ENCODE results near the gene STARD13.
"Not testable (repeated sequence)": the region's sequence is repeated elsewhere in the genome, so short reads cannot be mapped to it uniquely, and the experiment has no call there.

STARD13 gene

DNA sequence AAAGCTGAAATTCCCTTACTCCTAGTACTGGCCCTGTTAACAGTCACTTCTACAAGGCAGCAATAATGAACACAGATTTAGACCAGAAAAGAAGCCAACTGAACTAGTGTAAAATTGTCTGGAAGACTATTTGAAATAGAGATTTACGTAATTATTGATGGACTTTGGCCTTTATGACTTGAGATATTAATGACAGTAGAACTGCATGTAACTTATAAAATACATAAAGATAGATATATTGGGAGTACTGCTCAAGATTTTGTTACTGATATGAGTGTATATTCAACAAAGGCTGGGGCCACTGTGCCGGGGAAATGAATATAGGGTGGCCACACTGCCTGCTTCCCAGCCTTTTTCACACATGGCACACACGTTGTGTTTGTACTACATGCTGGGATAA lies 88.8 kb downstream of the STARD13 start:
- no peak for DNase-seq (ENCODE audit: low spot score)

DNA sequence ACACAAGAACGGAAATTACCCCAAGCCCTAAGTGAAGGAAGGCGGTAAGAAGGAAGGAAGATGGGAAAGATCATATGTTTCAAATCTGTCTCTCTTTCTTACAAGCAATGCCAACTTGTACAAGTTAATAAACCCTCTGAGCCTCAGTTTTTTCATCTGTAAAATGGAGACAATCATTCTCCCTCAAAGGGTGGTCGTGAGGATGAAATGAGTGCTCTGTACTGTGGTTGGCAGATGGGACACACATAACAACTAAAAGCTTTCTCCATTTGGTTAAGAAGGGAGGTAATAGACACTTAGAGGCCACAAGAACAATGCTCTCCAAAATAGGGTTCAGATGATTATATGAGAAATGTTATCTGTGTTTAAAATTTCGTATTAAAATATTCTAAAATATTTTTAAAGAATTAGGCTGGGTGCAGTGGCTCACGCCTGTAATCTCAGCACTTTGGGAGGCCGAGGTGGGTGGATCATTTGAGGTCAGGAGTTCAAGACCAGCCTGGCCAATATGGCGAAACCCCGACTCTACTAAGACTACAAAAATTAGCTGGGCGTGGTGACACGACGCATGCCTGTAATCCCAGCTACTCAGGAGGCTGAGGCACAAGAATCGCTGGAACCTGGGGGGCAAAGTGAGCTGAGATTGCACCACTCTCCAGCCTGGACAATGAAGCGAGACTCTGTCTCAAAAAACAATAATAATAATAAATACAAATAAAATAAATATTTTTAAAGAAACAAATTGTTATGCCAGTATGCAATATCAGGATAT lies 89.7 kb downstream of the STARD13 start:
- no peak for DNase-seq (ENCODE audit: low spot score)

DNA sequence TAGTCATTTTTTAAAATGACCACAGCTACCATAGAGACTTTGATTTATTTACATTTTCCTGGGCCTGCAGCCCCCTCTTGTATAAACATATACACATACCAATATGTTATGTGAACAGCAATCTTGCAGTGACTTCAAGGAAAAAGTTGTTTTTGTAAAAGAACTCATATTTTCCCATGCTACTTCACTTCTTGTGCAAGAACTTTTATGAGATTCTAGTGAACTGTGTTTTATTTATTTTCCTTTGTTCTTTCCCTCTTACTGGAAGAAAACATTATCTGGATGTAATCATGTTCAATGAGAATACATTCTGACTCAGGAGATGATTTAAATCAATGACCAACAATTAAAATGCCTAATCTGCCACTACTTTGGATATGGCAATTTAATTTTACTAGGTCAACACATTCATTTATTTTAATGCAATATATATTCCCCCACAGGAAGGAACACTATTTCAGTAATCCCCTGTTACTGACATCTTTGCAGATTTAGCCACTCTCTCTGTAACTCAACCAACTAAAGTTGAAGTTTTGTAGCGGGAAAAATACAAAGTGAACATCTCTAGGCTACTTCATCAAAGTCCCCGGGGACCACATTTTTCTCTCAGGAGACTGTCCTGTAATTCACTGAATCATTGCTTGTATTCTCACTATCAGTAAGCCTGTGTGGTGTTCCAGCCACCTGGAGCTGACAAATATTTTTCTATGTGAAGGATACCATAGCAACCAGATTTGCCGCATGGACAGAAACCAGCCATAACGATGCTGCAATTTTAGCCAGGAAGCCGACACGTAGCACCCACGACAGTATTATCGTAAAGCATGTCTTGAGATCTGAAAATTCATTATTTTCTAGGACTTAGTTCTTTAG lies 90.5 kb downstream of the STARD13 start:
- peak; percentile 59 for DNase-seq (ENCODE audit: low spot score)

DNA sequence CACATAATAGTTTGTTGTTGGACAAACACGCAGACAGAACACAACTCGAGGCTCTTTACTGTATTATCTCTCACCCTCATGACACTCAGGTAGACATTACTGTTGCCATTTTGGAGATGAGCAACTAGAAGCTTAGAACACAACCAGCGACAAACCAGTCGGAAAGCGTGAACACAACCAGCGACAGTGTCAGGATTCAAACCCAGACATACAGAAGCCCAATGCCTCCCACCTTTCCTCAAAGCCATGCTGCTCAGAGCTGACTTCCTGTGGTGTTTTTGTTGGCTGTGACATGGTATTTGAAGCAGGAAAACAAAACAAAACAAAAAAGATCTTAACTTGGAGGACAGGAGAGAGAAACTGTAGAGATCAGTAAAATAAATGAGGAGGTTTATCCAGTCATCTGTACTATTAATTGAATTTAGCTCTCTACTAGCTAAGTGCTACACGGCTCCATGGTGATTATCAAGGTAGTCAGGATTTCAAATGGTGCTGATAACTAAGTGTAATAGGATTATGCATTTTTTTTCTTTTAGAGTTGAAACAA lies 92.1 kb downstream of the STARD13 start:
- DNase-seq (ENCODE audit: low spot score) = no peak

DNA sequence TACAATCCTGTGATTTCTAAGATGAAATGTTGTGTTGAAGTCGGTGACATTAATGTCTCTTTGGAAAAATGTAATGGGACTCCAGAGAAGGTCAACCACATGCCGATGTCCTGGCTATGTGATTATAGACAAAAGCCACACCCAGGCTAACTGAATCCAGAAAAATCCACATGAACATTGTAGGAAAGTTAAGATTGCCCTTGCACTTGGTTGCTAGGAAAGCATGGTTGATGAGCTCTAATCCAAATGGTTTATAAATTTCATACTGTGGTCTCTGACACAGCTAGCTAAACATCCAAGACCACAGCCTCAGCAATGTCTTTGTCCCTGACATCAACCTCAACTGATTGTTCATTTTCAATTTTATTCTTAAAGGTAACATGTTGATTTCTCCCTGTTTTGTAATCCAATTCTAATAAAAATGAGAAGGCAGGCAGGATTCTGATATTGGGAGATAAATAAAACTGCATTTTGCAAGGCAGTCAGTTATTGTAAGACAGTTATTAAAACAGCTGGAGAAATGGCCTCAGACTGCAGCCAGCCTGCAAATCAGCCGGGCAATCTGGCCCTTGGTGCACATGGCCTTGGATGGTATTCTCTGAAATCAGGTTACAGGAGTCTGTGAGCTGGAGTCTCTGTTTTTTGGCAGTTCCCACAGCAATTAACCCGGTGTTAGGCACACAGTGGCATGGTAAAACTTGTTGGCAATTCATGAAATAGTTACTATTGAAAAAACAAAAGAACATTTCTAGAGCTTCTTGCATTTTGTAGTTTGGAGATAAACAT lies 93.9 kb downstream of the STARD13 start:
- DNase-seq (ENCODE audit: low spot score) = peak; percentile 24

DNA sequence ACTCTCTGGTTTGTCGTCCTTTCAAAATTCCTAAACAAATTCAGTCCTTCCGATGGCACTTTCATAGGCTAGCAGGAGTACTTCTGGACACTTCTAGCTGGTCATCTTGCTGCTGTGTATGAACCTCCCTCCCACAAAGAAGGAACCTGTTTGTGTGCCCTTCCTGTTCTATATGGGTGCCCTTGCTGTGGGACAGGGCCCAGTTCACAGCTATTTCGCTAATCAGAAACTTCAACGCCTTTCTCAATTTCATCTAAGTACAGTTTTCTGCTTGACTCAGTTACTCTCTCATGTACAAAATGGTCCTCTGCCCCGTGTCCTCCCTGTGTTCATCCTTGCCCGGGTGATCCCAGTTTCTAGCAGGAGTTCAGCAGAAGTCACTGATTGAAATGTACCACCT lies 96.1 kb downstream of the STARD13 start:
- no peak for DNase-seq (ENCODE audit: low spot score)

DNA sequence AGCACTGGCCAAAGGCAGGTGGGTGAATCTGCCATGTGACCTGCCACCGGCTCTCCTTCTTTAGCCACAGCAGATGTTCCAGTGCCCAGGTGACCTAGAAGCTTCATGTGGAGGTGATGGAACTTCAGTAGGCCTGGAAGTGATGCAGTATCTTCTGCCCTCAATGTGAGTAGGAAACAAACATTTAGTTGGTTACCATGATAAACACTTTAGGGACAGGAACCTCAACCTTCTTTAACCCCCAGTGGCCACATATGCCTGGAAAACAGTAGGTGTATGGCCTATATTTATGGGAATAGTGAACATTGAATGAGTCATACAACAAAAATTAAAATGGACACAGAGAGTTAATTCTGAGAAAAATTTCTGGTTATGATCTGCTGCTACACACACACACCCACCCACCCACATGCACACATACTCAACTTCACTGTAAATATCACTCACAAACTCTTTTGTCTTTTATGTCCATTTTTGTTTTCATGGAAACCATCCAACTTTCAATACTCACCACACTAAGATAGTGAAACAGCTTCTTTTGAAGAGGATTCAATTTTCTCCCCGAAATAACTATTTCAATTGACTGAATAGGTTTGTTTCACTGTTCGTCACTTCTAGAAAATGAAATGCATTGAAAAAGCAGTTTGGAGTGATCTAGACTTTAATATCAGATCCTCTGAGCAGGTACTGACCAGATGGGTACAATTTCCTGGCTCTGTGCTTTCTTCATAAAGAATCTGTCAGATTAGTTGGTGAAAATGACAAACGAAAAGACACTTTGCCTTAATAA lies 97.3 kb downstream of the STARD13 start:
- DNase-seq (ENCODE audit: low spot score) = no peak

DNA sequence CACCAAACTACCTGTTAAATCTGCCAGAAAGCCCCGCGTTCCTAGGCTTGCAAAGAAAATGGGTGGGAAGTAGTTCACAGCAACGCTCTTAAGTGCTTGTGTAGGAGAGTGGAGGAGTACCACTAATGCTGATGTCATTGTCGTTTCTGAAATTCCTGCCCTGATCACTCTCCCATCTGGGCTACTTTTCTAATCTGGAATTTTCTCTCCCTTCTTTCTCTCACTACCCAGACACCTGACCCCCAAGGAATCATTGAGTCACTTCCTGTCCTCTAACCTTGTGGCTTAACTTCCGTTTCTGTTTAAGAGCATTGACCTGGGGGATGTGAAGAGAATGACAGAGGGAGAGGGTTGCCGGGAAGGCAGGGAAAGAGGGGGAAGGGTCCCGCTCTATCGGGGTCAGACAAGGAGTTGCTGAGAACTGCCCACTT lies 98.7 kb downstream of the STARD13 start:
- DNase-seq (ENCODE audit: low spot score) = no peak

DNA sequence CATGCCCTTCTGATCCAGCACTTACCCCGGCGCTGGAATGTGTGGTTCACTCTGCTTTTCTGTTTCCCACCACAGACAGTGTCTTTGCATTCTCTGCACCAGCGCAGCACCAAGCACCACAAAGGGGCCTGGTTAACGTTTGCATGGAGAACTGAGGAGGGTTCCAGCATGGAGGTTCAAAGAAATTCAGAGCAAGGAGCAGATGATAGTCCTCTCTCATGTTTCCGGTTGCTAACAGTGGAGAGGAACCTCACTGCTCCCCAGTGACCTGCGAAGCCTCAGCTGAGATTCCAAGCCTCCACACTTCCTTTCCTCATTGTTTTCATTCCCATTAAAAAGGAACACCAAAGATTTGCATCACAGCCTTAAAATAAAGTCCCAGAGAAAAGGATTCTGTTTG lies 99.7 kb downstream of the STARD13 start:
- no peak for DNase-seq (ENCODE audit: low spot score)

DNA sequence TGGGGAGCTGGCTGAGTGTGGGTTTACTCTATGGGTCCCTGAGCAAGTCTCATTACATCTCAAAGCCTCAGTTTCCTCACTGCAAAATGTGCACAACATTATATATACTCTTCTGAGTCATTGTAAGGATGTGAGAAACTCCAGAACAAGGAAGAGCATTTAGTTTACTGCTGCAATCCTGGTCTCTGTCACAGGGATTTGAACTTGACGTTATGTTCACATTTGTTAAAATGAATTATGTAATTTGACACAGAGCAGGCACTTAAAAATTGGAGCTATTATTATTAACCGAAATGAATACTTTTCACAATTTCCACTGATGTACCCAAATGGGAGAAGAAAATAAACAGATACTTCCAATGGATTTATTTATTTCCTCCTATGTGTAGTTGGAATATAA lies 101.0 kb downstream of the STARD13 start:
- no peak for DNase-seq (ENCODE audit: low spot score)

DNA sequence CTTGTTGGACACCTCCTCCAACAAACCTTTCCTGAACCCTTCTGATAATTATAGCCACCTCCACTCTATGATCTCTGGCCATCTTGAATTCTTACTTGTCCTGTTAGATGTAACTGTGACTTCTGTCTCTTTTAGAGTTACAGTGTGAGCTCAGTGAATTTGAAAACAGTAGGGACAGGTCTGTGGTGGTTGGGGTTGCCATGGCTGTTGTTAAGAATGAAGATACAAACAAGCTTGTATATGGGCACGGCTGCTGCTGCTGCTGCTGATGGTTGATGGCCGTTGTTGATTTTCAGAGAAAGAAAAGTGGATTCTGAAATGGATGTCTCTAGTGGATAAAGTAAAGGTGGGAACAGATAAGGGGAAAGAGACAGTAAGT lies 101.5 kb downstream of the STARD13 start:
- DNase-seq (ENCODE audit: low spot score) = no peak

DNA sequence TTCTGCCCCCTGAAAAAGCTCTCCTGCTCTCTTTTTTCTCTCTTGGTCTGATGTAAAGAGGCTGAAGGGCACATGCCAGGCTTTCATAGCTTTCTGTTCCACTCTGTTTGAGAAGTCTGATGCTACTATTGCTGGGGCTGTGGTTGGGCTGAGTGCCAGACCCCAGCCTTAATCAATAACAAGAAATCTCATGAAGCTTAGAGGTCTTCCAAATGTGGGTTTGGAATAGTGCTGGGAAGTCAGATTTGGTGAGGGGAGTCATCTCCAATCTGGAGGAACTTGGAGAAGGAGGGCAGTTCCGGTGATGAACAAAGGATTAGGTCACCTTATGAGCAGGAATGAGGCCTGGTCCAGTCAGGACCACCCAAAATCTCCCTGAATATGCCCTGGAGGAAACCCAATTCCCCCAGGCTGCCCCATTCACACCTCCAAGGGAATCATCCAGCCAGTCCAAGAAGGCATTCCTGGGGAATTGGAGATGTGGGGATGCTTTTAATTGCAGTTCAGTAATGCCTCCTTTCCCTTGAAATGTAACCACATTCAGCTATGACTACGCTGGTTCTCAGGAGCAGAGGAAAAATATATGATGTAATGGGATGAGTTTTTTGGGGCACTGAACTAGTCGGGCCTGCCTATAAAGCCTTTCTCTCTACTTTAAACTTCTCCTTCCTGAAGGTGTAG lies 102.0 kb downstream of the STARD13 start:
- peak; percentile 53 for DNase-seq (ENCODE audit: low spot score)

DNA sequence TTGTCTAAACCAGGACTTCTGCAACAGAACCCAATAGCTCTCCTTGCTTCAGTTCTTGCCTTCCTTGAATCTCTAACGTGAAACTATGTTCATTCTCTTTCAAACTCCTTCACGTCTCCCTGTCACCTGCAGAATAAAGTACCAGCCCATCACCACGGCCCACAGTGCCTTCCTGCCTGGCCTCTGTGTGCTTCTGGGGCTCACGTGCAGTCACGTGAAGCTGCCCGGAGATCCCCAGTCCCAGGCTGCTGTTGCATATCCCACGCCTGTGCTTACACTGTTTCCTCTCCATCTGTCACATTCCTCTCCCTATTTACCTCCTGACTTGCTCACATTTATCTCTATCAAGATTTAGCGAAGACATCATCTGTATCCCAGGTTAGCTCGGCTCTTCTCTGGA lies 102.8 kb downstream of the STARD13 start:
- no peak for DNase-seq (ENCODE audit: low spot score)

DNA sequence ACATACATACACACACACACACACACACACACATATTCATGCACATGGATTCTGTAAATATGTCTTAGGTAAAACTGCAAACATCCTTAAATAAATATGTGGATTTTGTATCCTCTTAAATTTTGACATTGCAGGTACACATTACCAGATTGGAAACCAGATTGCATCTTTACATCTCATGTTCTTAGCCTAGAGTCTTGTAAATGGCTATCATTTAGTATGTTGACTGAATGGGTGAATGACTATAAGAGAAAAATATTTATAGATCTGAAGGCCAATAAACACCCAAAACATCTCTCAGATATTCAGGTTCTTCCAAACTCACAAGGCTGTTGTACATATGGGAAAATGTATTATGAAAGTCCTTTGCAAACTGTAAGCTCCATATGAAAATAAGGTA lies 104.3 kb downstream of the STARD13 start:
- no peak for DNase-seq (ENCODE audit: low spot score)

DNA sequence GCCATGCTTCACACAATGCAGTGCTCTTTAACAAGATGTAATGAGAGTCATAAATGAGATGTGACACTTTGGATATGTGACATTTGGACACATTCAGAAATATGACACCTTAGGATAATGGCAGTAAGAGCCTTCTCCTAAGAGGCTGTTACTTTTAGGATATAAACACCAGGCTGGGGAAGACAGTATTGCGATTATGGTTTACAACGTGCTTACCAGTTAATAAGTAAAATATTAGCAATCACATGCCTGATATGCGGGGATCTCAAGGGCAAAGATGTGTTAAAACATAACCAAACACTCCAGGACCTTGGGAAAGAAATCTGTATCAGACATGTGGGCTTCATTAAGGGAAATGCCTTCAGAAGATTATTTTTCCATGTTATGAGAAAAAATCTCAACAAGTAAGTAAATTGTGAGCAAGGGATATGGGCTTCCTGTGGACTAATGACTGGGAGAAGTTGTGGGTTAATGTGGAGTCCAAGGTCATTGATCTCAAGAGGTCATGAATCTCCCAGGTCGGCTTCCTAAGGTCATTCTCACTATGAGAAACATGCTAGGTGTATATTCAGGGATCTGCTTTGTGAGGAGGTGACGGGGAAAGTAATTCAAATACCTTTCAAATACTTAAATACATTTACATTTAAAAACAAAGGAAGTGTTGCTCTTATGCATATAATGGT lies 105.3 kb downstream of the STARD13 start:
- DNase-seq (ENCODE audit: low spot score) = no peak

DNA sequence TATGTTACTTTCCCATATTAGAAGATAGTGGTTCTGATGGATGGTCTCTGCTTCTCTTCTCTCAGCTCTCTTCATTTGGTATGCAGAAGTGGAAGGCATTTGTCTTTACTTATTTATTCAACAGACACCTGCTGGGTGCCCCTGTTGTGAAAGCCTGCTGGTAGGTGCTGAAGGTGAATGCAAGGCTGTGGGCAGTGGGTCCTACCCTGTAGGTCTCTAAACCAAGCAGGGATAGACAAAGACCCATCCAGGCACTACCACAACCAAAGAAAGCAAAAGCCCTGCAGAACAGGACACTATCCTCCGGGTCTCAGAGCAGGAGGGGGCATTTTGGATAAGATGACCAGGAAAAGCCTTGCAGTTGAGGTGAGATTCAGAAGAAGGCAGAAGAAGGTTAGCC lies 106.1 kb downstream of the STARD13 start:
- DNase-seq (ENCODE audit: low spot score) = no peak

DNA sequence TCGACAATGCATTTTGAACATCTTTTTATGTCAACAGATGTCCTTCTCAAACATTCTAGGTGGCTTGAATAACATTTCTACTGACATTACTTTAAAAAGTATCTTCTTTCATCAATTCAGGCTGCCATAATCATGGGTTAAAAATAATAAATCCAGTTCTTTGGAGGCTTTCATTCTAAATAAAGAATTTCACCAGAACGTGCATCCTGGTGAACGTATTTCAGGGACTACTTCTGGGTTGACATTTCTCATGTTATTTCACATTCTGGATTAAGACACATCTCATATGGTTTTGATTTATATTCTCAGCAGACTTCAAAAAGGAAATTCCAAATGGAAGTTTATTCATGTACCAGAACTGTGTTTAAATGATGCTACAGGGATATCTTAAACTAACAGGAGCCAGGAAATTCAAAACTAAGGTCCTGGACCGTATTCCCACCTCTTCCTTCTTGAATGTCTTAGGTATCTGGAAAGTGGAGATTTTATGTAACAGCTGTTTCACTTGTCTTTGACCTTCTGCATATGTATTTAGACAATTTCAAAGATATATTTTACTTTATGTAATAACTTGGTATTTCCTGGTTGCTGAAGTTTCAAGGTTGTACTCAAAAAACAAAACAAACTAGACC lies 107.2 kb downstream of the STARD13 start:
- no peak for DNase-seq (ENCODE audit: low spot score)

DNA sequence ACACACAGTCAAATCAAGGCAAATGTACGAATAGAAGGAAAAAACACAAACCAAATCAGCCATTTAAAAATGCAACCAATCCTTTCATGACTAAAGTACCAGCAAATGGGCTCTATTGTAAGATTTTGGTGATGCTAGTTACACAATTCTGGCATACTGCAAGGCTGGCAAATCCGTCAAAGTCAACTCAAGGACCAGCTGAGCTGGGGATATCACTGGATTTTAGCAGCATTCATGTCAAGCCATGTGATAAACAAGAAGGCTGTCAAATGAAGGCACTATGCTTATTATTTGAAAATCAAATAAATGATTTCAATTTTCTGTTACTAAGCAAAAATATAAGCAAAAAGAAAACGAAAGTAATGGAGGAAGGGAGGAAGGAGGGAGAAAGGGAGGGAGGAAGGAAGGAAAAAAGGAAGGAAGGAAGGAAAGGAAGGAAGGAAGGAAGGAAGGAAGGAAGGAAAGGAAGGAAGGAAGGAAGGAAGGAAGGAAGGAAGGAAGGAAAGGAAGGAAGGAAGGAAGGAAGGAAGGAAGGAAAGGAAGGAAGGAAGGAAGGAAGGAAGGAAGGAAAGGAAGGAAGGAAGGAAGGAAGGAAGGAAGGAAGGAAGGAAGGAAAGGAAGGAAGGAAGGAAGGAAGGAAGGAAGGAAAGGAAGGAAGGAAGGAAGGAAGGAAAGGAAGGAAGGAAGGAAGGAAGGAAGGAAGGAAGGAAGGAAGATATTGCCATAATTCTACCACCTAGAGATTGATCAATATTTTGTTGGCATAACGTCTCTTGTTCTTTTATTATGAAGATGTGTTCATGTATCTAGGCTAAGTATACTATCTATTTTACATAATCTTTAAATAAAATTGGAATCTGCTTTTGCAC lies 108.0 kb downstream of the STARD13 start:
- not testable (repeated sequence) for DNase-seq (ENCODE audit: low spot score)

DNA sequence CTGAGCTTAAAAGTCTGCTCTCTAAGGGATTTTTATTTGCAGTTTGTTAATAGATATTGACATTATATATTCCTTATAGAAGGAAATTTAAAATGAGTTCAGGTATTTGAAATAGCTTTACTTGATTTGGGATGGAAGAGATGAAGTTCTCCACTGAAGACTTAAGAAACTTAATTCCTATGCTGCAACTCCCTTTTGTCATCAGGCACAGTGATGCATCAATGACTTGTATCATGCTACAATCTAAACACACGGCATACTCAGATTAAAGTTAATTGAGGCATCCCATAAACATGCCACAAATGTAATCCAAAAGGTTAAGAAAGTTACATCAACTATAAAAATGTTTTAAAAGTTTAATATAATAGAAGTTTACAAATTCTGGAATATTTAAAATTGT lies 109.0 kb downstream of the STARD13 start:
- no peak for DNase-seq (ENCODE audit: low spot score)

All from AG08395 (cell line).